Measurements from ENCODE around the gene RASA3.

RASA3 gene

DNA sequence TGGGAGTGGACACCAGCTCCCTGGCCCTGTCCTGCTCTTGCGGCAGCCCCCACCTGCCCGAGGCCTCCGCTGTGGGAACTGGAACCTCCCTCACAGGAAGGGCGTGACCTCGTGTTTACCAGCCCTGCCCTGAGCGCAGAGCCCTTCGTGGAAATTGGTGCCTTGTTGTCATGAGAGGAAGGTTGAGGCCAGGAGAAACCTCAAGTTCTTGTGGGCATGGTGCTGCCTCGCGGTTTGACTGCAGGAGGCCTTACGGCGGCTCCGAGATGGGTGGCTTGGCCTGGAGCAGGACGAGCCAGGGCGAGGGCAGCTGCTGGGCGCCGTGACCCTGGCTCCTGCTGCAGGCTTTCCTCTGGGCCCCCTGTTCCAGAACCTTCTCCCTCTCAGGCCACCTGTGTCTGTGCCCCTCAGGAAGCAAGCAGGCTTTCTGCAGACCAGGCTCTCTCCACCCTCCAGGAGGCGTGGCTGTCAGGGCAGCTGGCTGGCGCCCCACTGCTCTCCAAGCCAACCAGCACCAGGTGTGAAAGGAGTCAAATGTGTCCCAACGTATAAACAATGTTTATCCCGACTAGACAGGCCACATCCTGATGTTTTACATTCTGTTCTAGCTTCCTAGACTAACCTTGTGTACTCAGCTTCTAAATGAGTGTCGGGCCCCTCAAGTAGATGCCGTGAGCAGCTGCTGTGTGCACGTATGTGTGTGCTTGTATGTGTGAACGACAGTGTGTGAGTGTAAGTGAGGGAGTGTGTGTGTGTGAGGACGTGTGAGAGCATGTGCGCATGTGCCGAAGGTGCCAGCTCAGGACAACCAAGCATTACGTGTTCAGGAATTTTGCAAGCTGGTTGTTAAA, 10.4 kb upstream of the RASA3 start:
- no peak for DNase-seq (ENCODE audit: low read depth, low spot score)
- TF ChIP-seq, protein P1, sequence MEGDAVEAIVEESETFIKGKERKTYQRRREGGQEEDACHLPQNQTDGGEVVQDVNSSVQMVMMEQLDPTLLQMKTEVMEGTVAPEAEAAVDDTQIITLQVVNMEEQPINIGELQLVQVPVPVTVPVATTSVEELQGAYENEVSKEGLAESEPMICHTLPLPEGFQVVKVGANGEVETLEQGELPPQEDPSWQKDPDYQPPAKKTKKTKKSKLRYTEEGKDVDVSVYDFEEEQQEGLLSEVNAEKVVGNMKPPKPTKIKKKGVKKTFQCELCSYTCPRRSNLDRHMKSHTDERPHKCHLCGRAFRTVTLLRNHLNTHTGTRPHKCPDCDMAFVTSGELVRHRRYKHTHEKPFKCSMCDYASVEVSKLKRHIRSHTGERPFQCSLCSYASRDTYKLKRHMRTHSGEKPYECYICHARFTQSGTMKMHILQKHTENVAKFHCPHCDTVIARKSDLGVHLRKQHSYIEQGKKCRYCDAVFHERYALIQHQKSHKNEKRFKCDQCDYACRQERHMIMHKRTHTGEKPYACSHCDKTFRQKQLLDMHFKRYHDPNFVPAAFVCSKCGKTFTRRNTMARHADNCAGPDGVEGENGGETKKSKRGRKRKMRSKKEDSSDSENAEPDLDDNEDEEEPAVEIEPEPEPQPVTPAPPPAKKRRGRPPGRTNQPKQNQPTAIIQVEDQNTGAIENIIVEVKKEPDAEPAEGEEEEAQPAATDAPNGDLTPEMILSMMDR (IDR thresholded peaks at IDR 0.05; ENCODE audit: insufficient read depth, low read length, missing control alignments): no peak
- ChIA-PET CTCF (no interaction called here), POLR2A (no interaction called here)
- H3K4me3 ChIP-seq (ENCODE audit: low read depth, low read length): no peak overlapping the region

DNA sequence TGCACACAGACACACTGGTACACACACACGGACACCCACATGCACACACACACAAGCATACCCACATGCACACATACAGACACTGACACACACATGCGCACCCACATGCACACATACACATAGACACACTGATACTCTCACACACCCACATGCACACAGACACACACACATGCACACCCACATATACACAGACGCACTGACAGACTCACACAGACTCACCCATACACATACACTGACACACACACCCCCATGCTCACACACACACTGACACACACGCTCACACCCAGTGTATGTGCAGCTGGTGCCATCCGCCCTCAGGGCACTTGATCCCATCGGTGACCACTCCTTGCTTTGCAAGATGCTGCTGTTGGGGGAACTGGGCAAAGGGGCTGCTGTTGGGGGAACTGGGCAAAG, 9.7 kb upstream of the RASA3 start:
- TF ChIP-seq, protein P1 (IDR thresholded peaks at IDR 0.05; ENCODE audit: insufficient read depth, low read length, missing control alignments): no peak
- POLR2A ChIA-PET: no interaction called here
- CTCF ChIA-PET: no interaction called here

DNA sequence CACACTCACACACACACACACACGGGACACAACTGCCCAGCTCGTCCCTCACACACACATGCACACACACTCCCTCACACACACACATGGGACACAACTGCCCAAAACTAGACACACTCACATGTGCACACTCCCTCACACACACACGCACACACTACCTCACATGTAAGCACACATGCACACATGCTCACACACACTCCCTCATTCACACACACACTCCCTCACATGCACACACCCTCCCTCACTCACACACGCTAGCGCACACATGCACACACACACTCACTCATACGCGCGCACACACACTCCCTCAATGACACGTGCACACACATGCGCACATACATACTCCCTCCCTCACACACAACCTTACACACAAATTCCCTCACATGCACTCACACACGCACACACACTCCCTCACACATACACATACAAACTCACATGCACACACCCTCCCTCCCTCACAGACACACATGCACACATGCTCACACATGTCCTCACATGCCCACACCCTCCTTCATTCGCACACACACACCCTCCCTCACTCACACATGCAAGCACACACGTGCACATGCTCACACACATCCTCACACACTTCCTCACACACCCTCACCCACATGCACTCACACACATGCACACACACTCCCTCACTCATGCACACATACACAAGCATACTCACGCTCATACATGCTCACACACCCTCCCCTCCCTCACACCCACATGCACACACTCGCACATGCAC, 9.0 kb upstream of the RASA3 start:
- DNase-seq (ENCODE audit: low read depth, low spot score): no peak
- ChIA-PET CTCF (interaction anchor here (1.3 kb wide), 1 partner anchor 20 kb away, joined by 4 read pairs; no protein-coding TSS in a partner anchor), POLR2A (no interaction called here)
- H3K4me3 ChIP-seq (ENCODE audit: low read depth, low read length): no peak overlapping the region
- TF ChIP-seq, protein P1 (IDR thresholded peaks at IDR 0.05; ENCODE audit: insufficient read depth, low read length, missing control alignments): no peak

More for the DNA sequence above, 9.7 kb upstream of the RASA3 start:
- no peak overlapping the region for H3K4me3 ChIP-seq (ENCODE audit: low read depth, low read length)
- no peak for DNase-seq (ENCODE audit: low read depth, low spot score)

DNA sequence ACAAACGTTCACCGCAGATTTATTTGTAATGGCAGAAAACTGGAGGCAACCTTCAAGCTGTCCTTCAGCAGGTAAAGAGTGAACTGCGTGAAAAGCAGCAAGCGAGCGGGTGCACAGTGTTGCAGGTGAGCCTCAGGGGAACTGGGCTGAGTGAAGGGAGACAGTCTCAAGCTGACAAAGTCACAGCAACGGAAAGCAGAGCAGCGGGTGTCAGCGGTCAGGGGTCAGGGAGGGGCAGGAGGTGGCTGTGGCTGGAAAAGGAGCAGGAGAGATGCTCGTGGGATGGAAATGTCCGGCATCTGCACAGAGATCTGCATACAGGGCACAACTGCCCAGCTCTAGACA, 8.5 kb upstream of the RASA3 start:
- ChIA-PET CTCF (interaction anchor here (1.3 kb wide), 1 partner anchor 19 kb away, joined by 4 read pairs; no protein-coding TSS in a partner anchor), POLR2A (no interaction called here)
- TF ChIP-seq, protein P1 (IDR thresholded peaks at IDR 0.05; ENCODE audit: insufficient read depth, low read length, missing control alignments): no peak
- no peak overlapping the region for H3K4me3 ChIP-seq (ENCODE audit: low read depth, low read length)
- DNase-seq (ENCODE audit: low read depth, low spot score): no peak

DNA sequence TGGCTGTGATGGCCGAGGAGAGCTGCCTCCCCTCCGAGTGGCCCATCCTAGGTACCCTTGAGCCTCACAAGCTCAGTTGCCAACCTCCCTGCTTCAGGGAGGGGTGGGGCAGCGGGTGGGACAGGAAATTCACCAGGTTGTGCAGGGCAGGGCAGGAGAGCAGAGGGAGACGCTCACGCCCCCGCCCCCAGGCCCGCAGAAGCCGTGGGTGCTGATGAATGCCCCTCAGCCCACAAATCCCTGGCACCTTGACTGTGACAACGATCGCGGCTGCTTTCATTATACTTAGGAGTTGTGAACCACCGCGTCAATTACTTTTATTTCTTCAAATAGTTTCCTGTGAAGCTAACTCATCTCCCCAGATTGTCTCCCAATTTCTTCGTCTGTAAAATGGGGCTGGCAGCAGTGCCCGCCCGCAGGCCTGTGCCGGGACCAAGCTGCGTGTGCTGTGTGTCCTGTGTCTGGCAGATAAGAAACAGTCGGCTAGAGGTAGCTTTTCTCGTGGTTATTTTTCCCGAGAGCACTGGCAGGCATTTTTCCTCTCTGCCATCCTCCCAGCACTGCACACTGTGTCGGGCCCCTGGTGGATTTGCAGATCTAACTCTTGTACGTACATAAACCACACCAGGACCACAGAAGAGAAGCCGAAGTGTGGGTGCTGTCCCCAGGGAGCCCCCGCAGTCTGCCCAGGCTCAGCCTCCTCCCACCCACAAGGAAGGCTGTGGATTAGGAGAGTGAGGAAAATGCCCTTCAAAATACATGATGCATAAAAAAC, 7.9 kb upstream of the RASA3 start:
- no peak overlapping the region for H3K4me3 ChIP-seq (ENCODE audit: low read depth, low read length)
- TF ChIP-seq, protein P1 (IDR thresholded peaks at IDR 0.05; ENCODE audit: insufficient read depth, low read length, missing control alignments): no peak
- ChIA-PET CTCF (interaction anchor here (1.3 kb wide), 1 partner anchor 19 kb away, joined by 4 read pairs; no protein-coding TSS in a partner anchor), POLR2A (no interaction called here)
- no peak for DNase-seq (ENCODE audit: low read depth, low spot score)

Measured in AG04449 (cell line).